HUES48 (cell line): ENCODE data around the gene UPK3BL2.
"Not testable (repeated sequence)": the region's sequence is repeated elsewhere in the genome, so short reads cannot be mapped to it uniquely, and the experiment has no call there.

ENCODE experiments used
- H3K27ac ChIP-seq: one replicate; pipeline ENCODE4 v1.7.0; 2013; ENCODE audit warnings: low read depth, low read length, inconsistent platforms
- H3K27me3 ChIP-seq: 2 replicates; pipeline ENCODE4 v1.6.1; 2013; ENCODE audit warnings: mild to moderate bottlenecking, low read length; ENCODE audit not compliant: control insufficient read depth, insufficient read depth
- H3K36me3 ChIP-seq: 2 replicates; pipeline ENCODE4 v1.6.1; 2013; ENCODE audit warnings: low read length; ENCODE audit not compliant: control insufficient read depth, insufficient read depth
- H3K4me1 ChIP-seq: 2 replicates; pipeline ENCODE4 v1.6.1; 2013; ENCODE audit warnings: mild to moderate bottlenecking, low read length; ENCODE audit not compliant: control insufficient read depth, insufficient read depth
- H3K4me3 ChIP-seq: 2 replicates; pipeline ENCODE4 v1.5.1; 2013; ENCODE audit warnings: mild to moderate bottlenecking, low read depth, low read length
- H3K9ac ChIP-seq: 2 replicates; pipeline ENCODE4 v1.6.1; 2013; ENCODE audit warnings: mild to moderate bottlenecking, low read depth, low read length, moderate library complexity
- H3K9me3 ChIP-seq: 2 replicates; pipeline ENCODE4 v1.6.1; 2013; ENCODE audit warnings: low read length; ENCODE audit not compliant: control insufficient read depth, insufficient read depth

UPK3BL2 gene, protein sequence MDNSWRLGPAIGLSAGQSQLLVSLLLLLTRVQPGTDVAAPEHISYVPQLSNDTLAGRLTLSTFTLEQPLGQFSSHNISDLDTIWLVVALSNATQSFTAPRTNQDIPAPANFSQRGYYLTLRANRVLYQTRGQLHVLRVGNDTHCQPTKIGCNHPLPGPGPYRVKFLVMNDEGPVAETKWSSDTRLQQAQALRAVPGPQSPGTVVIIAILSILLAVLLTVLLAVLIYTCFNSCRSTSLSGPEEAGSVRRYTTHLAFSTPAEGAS

DNA sequence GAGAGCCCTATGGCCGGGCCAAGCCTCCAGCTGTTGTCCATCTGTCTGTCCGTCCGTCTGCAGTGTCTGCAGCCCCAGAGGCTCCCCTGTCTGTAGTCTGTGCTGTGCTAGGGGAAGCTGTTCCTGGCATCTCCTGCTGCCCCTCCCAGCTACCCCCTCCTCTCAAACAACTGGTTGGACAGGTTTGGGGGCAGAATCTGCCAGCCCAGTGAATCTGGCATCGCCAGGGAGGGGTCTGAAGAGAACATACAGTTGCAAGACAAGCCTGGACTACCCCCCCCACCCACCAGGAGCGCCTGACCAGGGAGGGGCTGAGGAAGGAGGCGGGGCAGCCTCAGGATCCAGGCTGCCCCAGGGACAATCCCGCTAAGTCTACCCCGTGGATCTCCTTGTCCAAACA lies at the start of gene UPK3BL2:
Gene UPK3BL2 (minus strand): TSS at position 101 of the 400 bp plus-strand sequence. CDS start 60 bp downstream, at position 41.
- H3K9ac ChIP-seq, H3K27me3 ChIP-seq, H3K27ac ChIP-seq, H3K4me3 ChIP-seq, H3K4me1 ChIP-seq, H3K9me3 ChIP-seq, H3K36me3 ChIP-seq: not testable (repeated sequence)

DNA sequence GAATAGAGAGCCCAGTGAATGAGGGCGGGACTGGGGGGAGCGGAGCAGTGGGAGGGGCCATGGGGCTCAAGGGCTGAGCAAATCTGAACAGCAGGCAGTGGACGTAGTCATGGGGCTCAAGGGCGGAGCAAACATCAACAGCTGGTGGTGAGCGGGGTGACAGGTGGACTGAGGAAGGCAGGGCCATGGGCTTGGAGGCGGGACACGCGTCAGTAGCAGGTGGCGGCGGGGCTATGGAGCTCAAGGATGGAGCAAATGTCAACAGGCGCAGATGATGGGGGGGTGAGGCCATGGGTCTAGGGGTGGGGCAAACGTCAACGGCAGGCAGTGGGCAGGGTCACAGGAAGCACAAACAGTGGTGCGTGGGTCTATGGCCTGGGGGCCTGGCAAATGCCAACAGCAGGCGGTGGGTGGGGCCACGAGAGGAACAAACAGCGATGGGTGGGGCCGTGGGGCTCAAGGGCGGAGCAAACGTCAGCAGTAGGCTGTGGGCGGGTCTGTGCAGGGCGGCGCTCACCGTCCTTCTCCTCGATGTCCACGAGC lies 49.1 kb upstream of the UPK3BL2 start:
- not testable (repeated sequence) for H3K36me3 ChIP-seq, H3K4me1 ChIP-seq, H3K4me3 ChIP-seq, H3K9me3 ChIP-seq, H3K27ac ChIP-seq, H3K27me3 ChIP-seq, H3K9ac ChIP-seq

DNA sequence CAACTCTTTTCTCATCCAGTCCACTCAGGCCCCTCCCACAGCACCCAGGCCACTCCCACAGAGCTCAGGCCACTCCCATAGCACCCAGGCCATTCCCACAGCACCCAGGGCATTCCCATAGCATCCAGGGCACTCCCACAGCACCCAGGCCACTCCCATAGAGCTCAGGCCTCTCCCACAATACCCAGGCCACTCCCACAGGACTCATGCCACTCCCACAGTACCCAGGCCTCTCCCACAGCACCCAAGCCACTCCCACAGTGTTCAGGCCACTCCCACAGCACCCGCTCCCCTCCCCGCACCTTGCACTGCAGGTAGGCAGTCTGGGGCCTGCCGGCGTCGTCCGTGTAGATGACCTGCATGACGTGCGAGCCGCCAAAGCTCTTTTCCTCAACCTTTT lies 46.4 kb upstream of the UPK3BL2 start:
- H3K4me1 ChIP-seq, H3K9me3 ChIP-seq, H3K27me3 ChIP-seq, H3K27ac ChIP-seq, H3K36me3 ChIP-seq, H3K9ac ChIP-seq, H3K4me3 ChIP-seq: not testable (repeated sequence)

DNA sequence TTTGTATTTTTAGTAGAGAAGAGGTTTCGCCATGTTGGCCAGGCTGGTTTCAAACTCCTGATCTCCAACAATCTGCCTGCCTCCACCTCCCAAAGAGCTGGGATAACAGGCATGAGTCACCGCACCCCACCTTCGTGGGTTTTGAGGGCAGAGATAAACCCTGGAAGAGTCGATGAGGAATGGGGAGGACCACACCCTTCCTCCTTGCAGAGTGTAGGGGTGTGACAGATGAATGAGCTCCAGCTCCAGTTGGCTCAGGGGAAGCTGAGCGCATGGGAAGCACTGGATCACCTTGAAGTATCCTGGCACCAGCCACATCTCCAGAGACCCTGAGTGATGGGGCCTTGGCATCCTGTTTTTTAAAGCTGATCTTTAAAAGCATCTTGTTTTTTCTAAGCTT lies 40.0 kb upstream of the UPK3BL2 start:
- not testable (repeated sequence) for H3K9ac ChIP-seq, H3K27ac ChIP-seq, H3K4me3 ChIP-seq, H3K36me3 ChIP-seq, H3K4me1 ChIP-seq, H3K27me3 ChIP-seq, H3K9me3 ChIP-seq

DNA sequence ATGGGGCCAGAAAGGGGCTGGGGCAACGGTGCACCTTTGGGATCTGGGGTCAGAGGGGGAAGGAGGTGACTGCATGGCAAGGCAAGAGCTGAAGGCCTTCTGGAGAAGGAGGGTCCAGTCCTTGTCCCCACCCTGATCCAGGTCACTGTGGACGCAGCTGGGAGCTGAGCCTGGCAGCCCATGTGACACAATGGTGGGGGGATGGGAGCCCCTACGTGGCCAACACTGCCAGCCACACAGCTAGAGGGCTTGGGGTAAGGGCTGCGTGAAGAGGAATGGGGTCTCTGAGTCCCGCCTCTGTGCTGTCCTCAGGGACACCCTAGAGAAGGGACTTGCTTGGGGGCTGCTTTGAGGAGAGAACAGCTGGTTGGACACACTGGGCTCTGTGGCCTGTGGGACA lies 38.2 kb upstream of the UPK3BL2 start:
- not testable (repeated sequence) for H3K9me3 ChIP-seq, H3K27me3 ChIP-seq, H3K27ac ChIP-seq, H3K4me1 ChIP-seq, H3K4me3 ChIP-seq, H3K36me3 ChIP-seq, H3K9ac ChIP-seq

DNA sequence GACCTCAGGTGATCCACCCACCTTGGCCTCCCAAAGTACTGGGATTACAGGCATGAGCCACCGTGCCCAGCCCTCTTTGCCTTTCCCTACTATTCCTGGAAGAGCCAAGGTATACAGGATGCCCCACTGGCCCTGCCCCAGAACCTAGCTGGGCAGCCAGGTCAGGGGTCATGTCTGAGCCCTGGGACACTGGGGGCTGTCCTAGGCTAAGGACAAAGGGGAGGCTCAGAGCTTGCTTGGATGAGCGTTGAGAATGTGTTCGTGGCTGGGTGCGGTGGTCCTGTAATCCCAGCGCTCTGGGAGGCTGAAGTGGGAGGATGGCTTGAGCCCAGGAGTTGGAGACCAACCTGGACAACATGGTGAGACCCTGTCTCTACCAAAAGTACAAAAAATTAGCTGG lies 35.0 kb upstream of the UPK3BL2 start:
- H3K27ac ChIP-seq, H3K9me3 ChIP-seq: not testable (repeated sequence)

DNA sequence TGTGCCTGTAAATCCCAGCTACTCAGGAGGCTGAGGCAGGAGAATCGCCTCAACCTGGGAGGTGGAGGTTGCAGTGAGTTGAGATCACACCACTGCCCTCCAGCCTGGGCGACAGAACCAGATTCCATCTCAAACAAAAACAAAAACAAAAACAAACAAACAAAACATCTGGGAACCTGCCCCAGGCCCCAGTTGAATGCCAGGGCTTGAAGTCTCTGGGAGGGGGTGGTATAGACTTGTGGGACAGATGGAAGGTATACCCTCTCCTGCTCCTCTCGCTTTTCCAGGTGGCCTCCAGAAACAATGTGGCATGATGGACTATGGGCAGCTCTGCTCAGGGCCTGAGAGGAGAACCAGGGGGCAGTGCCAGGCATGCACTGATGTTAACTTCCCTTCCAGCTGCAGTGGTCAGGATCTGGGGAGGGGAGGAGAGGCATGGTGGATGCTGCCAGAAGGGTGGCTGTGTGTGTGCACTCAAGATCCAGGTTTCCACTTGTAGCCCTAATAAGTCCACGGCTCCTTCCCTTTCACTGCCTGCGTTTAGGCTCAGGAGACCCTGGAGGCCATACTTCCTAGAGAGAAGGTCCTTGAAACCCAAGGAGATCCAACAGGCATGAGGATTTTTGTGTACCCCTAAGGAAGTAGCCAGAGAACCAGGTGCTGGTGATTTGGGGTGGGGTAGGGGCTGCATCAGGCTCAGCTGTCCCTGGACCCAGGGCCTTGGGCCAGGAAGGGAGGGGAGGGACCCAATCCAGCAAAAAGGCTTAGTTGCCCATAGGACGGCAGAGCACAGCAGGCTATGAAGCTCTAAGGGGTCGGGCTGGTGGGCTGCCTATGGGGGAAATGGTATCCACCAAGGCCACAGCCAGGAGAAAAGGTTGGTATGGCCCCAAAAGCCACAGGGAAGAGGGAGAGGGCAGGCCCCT lies 34.1 kb upstream of the UPK3BL2 start:
- H3K36me3 ChIP-seq, H3K9ac ChIP-seq, H3K9me3 ChIP-seq, H3K4me1 ChIP-seq, H3K27me3 ChIP-seq, H3K27ac ChIP-seq, H3K4me3 ChIP-seq: not testable (repeated sequence)

More for the DNA sequence above, 35.0 kb upstream of the UPK3BL2 start:
- not testable (repeated sequence) for H3K4me3 ChIP-seq, H3K36me3 ChIP-seq, H3K9ac ChIP-seq, H3K4me1 ChIP-seq, H3K27me3 ChIP-seq

DNA sequence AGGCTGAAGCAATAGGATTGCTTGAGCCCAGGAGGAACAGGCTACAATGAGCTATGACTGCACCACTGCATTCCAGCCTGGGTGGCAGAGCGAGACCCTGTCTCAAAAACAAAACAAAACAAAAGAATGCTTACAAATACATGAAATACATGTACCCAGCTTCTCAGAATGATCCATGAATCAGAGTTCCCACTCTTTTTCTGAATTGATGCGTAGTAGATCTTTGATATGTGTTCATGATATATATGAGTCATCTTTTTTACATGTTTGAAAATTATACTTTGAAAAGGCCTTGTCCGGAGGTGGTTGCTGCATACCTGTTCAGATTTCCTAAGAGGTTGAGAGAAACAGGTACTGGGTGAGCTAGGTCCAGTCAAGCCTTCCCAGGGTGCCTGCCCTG lies 32.9 kb upstream of the UPK3BL2 start:
- H3K9me3 ChIP-seq, H3K27ac ChIP-seq, H3K9ac ChIP-seq, H3K36me3 ChIP-seq, H3K4me1 ChIP-seq, H3K4me3 ChIP-seq, H3K27me3 ChIP-seq: not testable (repeated sequence)

DNA sequence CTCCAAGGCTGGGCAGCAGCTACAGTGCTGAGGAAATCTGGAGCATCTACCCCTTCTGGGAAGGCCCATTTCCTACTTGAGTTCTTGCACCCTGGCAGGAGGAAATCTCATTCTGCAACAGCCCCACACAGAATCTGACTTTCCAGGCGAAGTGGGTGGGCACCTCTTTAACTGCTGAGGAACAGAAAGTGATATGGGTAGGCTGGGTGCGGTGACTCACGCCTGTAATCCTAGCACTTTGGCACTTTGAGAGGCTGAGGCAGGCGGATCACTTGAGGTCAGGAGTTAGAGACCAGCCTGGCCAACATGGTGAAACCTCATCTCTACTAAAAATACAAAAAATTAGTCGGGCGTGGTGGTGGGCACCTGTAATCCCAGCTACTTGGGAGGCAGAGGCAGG lies 31.1 kb upstream of the UPK3BL2 start:
- not testable (repeated sequence) for H3K9ac ChIP-seq, H3K4me1 ChIP-seq, H3K36me3 ChIP-seq, H3K27ac ChIP-seq, H3K4me3 ChIP-seq, H3K27me3 ChIP-seq, H3K9me3 ChIP-seq

DNA sequence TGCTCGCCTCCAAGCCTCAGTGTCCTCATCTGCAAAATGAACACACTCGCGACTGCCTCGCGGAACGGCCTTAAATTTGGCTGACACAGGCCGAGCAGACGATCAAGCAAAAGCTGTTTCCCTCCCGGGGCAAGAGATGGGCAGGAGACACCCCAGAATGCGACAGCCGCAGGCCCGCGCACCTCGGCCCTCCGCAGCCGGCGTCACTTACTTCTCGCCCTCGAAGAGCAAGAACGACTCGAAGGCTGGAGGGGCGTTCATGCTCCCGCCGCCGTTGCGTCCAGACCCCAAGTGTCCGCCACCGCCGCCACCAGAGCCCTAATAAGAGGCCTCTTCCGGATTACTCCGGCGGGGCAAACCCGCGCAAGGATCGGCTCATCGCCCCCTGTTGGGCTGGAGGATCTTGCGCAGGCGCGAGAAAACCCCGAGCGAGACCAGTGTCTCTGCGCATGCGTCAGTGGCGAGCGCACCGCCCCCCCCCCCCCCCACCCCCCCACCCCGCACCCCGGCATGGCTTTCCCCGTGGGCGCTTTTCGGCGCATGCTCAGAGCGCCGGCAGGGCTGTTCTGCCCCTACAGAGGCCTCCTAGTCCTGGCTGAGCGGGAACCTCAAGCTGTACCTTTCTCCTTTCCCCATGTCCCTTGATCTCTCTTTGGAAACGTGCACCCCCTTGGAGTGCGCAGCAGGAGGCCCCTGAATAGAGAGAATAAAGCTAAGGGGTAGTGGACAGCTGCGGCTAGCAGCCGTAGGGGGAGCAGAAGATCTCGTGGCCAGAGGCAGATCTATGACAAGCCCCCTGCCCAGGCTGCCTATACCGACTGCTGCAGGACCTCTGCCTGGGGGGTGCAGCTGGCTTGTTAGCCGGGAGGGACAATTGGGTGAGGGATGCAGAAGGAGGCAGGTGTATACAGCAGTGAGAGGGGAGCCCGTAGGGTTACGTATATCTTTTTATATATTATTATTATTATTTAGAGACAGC lies 29.1 kb upstream of the UPK3BL2 start, which contains the start of gene POLR2J3:
Gene POLR2J3 (minus strand): TSS at position 323 of the 979 bp plus-strand sequence. CDS start 62 bp downstream, at position 261.
- H3K9me3 ChIP-seq, H3K27ac ChIP-seq, H3K27me3 ChIP-seq, H3K36me3 ChIP-seq, H3K9ac ChIP-seq, H3K4me1 ChIP-seq: not testable (repeated sequence)
- H3K4me3 ChIP-seq, result peak within 1 kb of the TSS; percentile 66
